NCI-H69 (cell line): ENCODE results near the gene POMT2.
"Not testable (repeated sequence)": the region's sequence is repeated elsewhere in the genome, so short reads cannot be mapped to it uniquely, and the experiment has no call there.

ENCODE experiments used
- DNase-seq: peaks from one replicate; lab custom pipeline; 2025; lab: John Stamatoyannopoulos, UW

The POMT2 gene

DNA sequence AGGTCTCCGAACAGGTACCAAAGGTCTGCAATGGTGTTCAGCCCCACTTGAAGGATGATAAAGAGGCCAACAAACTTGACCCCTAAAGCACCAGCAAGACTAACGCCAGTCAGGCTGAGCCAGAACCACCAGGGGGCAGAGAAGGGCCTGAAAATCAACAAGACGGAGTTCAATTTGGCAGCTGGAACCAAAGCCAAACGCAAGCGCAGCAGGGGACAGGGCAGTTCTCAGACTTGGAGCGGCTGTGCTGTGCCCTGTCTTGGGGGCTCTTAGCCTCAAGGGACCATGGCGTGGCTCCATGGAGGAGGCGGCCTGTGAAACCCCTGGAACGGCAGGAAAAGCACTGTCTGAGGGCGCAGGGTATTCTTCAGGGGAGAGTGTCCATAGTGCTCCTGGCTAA is 19.6 kb downstream of the POMT2 start:
- peak; percentile 75 for DNase-seq

DNA sequence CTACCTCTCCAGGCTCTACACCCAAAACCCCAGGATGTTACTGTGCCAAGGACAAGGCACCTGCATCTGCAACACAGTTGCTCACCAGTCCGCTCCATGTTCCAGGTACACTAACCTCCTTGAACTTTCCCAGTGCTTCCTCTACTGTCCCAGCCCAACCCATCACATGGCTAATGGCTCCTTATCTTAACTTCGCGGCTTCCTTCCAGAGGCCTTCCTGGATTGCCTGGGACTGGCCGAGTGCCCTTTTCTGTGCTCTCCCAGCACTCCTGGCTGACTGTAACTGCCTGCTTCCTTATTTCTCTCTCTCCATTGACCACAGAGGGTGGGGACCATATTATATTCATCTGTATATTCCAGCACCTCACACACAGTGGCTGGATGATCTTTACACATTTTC is 20.9 kb downstream of the POMT2 start:
- DNase-seq, result no peak

DNA sequence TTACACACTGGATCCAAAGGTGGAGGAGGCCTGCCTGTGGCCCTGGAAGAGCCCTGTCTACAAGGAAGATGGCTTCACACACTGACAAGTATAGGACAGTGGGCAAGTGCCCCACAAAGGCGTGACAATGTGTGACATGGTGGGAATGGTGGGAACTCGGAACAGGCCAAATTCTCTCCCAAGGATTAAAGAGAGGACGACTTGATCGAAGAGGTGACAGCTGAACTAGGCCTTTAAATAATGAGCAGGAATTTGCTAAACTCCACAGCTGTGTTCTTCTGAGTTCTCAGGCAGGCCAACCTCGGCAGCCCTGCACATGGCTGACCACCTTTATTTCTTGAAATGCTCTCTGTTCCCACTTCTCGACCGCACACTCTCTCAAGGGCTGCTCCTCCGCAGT is 23.8 kb downstream of the POMT2 start:
- no peak for DNase-seq

DNA sequence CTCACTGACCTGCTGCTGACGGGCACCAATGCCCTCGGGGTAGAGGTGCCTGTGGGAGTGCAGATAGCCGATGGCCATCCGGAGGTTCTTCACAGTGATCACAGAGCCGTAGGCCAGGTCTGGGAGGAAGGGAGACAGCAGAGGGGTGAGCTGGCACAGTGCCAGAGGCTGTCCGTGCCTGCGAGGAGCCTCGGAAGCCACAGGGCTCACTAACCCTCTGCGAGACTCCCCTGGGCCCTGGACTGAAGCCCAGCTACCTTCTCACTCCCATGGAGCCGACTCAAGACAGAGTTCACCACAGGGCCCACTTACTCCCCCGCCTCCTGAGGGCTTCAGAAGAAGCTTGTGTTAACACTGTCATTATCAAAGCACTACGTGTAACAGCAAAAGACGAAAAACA is 24.5 kb downstream of the POMT2 start:
- DNase-seq, result no peak

DNA sequence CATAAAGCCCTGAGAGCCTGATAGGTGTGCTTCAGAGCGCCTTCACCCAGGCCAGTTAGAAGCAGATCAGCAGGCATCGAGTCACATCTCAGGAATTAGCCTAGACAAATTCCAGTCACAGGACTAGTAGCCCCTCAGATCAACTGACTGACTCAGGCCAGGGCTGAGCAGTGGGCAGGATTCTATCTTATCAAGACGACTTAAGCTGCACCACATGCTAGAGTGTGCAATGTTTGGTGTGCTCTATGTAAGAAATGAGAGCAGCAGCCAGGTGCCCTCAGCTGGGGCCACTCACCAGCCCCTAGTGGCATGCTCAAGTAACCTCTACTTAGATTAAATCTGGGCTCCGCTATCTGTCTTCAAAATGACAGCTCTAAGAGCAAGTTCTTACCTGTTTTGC is 30.0 kb downstream of the POMT2 start:
- no peak for DNase-seq

DNA sequence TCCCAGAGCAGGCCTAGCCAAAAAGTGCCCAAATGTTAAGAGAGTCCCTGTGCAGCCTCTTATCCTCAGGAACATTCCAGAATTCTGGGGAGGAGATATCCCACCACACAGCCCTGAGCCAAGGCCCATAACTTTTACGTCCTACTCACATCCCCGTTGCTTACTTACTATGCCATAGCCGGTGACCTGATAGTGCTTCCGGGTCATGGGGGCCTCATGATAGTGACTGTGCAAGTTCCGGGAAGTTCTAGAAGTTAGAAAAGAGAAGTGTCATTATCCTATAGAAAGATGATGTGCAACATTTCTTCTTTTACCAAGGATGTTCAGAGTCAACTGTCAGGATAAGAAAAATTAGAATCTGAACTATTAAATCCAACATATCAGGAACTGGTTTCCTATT is 34.1 kb downstream of the POMT2 start:
- DNase-seq, result no peak

DNA sequence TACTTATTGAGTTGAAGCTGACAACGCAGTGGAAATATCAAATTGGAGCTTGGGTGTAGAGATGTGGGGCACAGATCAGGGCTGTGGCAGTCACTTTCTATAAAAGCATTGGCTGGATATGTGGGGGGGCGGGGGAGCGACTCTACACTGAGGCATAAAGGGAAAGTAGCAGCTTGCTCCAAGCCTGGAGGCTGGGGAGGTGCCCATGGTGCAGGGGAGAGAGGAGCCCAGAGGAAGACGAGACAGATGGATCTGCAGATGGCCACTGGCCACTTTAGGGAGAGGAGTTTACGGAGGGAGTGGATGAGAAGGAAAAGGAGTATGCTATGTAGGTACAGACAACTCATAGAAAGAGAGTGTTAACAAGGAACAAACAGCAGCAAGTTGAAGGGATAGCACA is 36.2 kb downstream of the POMT2 start:
- DNase-seq, result no peak

DNA sequence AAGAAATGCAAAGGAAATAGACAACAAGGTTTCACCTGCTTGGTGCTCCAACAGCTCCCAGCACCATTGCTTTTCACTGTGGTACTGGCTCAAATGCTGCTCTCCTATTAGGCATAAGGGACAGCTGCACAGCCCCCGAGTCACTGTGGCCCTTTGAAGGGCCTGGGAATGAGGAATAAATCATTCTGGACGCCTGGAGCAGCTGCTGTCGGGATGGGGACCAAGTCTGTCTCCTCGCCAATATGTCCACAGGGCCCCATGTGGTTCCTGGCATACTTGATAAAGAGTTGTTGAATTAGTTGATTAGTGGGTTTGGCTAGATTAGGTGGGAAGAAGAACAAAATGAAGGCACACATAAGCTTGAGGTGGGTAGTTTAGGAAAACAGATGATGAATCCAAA is 36.6 kb downstream of the POMT2 start:
- no peak for DNase-seq

DNA sequence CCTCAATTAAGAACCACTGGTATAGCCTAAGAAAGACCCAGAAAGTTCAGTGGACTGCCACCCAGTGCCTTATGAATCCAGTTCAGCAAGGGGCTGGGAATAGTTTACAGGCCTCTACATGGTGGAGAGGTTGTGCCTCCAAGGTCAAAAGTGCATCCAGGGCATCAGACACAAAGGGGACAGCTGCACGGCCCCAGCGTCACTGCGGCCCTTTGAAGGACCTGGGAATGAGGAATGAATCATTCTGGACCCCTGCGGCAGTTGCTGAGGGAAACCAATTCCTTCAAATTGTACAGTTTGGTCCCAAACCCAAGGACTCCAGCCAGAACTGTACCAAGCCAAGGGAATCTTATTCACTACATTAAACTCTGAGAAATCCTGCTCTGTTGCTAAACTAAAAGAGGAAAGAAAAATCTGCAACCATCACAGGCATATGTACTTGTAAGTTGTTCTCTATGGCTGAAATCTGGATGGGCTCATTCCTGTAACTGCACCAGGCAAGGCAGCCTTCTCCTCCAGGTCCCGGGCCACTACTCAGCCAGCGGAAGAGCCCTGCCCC is 38.8 kb downstream of the POMT2 start:
- DNase-seq, result no peak

DNA sequence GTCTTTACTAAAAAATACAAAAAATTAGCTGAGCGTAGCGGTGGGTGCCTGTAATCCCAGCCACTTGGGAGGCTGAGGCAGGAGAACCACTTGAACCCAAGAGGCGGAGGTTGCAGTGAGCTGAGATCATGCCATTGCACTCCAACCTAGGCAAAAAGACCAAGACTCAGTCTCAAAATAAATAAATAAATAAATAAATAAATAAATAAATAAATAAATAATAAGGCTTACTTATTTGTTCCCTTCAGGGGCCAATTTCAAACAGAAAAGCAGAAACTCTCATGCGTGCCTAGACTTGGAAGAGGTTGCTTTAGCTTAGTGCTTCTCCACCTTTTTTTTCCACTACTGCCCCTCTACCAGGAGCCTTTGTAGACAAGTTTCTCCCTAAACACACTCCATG is 39.8 kb downstream of the POMT2 start:
- not testable (repeated sequence) for DNase-seq

DNA sequence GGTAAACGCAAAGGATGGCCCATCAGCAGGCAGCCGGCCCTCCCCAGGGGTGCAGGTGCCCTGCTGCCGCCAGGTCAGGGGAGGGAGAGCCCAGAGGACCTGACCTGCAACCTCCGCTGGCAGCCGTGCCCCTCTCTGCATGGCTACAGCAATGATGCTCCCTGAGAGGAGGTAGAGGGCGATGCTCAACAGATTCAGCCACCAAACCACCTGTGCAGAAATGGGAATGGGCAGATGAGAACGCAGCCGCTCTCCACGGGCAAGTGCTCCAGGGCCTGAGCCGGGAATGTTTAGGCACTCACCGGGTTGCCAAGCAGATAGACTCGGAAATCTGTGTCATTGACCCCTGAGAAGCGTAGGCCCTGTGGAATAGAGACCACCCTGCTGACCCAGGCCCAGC is 41.0 kb downstream of the POMT2 start:
- DNase-seq, result no peak

DNA sequence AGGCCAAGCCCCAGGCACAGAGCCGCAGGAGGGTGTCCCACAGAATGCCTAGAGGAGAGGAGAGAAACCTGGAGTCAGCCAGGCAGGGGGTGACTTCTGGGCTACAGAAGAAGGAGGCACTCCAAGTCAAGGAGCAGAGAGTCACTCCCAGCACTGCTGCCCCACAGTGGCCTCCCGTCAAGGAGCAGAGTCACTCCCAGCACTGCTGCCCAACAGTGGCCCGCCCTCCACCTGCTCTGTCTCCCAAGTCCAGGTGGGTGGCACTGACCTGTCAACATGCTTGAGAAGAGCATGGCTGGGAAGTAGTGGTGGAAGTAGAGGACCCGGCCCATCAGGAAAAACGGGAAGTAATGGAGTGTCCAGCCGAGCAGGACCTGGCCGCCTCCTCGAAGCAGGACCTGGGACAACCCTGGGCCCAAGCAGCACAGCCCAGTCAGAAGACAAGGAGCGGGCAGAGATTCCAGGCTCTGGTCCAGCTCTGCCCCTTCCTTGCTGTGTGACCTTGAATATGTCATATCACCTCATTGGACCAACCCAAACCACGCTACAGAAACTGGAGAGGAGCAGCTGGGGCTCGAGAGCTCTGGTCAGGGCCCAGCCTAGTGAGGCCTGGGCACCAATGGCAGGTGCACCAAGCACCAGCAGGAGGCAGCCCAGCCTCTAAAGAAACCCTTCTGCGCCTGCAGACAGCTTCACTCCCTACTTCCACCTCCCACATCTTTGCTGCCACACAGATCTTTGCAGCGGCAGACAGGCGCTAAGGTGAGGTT is 42.0 kb downstream of the POMT2 start:
- DNase-seq, result no peak

DNA sequence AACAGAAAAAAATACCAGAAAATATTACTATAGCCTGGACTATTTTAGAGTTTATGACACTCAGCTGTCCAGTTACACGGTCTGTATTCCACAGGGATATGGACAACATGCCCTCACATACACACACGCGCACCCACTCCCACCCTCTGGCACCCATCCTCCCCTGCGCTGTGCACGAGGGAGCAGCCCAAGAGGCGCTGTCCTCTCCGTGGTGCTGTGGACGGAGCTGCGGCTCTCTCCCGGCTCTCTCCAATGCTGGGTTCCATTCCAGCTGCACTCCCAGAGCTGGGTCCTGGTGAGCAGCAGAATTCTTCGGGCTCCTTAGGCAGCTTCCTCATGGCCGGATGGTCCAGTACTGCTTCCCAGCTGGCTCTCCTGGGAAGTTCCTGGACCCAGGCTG is 43.7 kb downstream of the POMT2 start:
- DNase-seq, result no peak

DNA sequence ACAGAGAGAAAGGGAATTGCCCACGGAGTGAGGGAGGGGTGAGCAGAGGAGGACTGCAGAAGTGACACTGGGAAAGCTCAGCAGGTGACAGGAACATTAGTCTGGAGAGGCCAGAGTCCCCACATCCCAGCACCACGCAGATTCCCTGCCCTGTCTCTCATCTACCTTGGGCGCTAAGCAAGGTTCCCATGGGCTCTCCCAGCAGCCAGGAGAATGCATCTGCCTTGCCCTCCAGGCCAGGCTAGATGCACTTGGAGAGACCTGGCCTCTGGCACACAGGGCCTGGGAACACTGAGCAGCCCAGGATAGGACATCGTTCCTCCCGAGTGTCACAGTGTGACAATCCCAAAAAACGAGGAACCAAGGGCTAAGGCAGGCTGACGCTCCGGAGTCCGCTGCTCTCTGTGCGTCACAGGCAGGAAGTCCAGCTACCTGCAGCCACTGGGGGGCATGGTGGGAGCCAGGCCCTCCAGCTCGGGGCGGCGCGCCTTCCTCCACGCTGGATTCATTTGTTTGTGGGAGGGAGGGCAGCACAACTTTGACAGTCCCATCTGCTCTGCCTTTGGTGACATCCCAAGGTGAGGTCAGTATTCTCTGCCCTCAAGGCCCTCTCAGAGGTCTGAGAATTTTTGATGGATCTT is 44.3 kb downstream of the POMT2 start:
- no peak for DNase-seq

DNA sequence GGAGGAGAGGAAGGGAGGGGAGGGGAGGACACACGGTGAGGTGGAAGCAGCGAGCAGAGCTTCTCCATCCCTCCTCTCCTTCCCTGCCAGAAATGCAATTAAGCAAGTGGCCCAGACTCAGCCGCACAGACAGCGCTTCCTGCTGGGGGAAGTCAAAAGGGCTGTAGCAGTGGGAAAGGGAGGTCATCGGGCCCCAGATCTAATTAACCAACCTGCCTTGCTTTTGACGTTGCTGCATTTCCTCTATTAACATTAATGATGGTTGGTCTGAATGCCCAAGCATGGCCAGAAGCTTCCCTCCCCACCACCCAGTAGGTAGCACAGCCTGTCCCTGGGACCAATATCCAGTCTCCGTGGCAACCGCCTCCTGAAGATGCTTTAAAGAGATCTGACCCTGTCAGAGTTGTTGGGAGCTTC is 45.1 kb downstream of the POMT2 start:
- peak; percentile 22 for DNase-seq

DNA sequence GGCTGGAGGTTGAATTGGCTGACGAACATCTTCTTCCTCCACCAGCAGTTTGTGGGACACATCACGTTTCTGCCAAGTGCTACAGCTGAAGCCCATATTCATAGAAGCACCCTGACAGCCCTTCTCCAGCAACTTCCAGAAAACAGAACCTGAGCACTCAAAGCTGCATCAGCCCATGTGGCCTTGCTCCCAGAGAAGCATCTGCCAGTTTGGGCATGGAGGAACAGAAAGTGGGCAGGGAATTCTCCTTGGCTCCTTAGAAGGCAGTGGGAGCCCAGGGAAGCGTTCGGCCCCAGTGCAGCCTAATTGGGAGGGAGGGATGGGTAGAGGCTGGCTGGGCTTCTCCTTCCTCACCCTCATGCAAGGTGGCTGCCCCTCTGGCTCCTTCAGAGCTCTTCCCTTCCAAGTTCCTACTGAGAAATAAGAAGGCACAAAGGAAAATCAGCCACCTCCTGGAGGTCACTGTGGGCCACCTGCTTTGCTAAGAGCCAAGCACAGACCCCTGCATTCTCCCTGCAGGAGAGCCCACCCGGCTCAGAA is 45.6 kb downstream of the POMT2 start:
- no peak for DNase-seq

DNA sequence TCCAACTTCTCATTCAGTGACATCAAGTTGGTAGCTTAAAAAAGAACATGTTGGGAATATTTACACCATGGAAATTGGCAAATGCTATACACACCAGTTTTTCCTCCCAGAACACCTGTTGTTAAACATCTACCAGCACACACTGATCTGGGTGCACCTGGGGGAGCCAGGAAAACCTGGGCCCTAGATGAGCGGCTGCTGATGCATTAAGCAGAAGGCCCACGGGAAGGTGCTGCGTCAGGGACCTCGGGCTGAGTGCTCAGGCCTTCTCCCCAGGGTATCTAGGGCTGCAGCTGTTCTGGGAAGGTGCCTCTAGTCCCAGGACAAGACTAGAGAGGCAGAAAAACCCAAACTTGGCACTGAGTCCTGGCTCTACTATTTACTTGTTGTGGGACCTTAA is 46.9 kb downstream of the POMT2 start:
- DNase-seq, result no peak

DNA sequence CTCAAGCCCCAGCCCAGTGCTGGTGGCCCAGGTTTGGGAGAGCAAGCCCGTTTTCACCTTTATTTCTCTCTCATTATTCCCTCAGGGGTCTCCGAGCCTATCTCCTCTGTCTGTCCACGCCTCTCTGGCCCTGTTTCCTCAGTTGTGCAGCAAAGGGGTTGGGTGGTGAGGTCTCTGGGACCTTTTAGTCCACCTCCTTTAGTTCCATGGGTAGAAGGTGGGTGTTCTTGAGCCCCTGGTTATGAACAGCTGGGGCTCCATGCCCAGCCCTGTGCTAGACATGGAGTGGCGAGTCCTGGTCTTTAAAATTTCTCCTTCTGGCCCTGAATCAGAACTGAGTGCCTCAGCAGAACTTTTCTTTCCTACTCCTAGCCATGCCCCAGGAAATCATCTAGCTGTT is 48.4 kb downstream of the POMT2 start:
- no peak for DNase-seq

DNA sequence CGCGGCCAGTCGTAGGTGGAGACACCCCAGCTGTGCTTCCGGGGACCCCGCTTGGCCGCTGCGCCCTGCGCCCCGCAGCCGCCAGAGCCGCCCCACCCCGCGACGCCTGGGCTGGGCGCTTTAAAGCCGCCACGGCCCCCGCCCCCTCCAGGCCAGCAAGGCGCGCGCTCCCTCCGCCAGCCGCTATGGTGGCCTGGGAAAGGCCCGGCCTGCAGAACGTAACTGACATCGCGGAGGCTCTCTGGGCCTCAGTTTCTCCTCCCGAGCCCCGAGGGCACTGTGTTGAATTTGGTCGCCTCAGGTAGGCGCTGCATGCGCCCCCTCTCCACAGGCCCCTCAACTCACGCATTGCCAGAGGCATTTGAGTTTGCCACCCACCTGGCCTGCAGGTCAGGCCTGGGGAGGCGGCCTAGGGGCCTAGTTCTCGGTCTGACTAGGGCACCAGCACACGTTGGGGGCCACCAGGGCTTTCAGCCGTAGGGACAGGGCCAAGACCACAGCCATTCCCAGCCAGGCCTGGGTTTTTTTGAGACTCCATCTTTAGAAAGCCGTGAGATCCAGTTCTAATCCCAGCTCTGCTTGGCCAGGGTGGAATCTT is 49.5 kb downstream of the POMT2 start, which contains the start of gene NGB:
Gene NGB, minus strand, starts transcription at position 94 of the 598 bp plus-strand sequence. CDS start 269 bp downstream, outside the sequence.
- DNase-seq, result peak; percentile 73

DNA sequence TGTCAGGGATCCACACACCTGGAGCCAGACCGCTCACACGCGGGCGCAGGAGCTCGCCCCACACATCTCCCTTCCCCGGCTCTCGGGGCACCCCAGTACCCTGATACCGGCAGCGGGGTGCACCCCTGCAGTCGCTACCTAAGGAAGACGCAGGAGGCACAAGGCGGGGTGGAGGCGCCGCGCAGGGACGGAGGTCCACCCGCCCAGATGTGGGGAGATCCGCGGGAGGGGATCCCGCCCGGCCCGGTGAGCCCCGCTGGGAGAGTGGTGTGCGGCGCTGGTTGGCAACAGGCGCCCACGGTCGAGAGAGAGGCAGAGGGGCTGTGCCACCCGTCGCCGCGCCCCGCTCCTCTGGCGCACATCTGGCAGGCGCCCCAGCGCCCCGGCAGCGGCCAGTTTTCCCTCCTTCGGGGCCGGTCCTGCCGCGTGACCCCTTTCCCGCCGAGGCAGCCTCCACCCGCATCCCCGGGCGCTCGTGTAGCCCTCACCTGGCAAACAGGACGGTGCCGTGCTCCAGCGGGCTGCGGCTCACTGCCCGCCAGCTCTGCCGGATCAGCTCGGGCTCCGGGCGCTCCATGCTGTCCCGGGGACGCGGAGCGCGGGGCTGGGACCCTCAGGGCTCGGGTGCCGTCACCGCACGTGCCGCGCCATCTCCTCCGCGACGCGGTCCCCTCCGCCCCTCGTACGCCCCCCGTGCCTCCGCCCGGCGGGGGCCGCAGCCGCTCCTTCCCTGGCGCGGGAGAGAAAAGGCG is 50.1 kb downstream of the POMT2 start:
- DNase-seq, result peak; percentile 73

DNA sequence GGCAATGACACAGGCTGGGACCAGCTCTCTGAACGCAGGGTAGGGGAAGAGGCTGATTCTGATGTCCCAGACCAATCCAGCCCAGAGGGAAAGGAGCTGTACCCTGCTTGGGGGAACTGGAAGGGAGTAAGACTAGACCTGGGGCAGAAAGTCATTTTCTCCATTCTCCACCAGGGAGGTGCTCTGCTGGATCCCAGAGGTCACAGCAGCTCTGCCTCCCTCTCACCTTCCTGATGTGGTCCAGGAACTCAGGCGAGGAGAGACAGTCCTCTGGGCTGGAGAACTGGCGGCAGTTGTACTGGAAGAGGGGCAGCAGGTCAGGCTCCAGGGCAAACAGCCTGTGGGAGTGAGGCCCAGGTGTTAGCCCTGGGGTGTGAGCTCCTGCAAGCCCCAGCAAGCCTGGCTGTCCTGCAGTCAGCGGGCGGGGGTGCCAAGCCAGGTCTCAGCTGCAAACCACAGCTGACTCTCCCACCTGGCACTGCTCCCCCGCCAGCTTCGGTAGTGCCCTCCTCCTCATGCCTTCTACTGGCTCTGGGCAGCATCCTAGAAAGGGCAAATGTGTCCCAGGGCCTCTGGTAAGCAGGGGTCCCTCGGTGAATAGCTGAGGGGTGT is 51.6 kb downstream of the POMT2 start:
- peak; percentile 95 for DNase-seq
